ENCODE results near the gene NELL2. TPM values are rescaled to one million over a fixed set of nuclear protein-coding genes. Genes with fewer than 3 reads are reported as not detected.
"Not testable (repeated sequence)": the region's sequence is repeated elsewhere in the genome, so short reads cannot be mapped to it uniquely, and the experiment has no call there.

Gene NELL2
- 19.9 and 28.0 TPM in 2 replicates for total RNA-seq (2014; rRNA removed; shearing (Covaris generic))

DNA sequence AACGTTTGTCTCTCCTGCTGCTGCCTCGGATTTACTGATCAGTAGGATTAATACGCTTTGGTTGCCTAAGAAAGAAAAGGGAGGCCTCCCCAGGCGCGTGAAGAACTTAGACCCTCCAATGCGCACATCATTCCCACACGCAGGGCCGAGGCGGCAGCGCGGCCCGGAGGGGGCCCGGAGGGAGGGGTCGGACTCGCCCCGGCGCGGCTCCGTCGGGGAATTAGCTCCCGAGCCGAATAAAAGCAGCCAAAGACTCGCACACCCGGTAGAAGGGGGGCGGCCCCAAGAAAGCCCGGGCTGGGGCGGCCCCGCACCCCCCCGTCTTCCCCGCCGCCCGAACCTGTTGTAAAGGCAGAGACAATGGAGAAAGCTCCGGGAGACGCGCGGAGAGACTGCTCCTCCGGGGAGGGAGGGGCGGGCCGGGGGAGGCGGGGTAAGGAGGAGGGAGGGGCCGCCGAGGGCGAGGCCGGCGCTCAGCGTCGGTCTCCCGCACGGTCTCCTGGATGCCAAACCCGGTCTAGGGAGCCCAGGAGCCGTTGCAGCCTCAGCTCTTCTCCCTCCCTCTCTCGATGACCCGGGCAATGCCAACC lies at the start of gene NELL2:
Gene NELL2 (minus strand): TSS at position 362 of the 590 bp plus-strand sequence. CDS start 446 bp downstream, outside the sequence.
- DNase-seq (ENCODE audit: low read depth), result peak; percentile 82

DNA sequence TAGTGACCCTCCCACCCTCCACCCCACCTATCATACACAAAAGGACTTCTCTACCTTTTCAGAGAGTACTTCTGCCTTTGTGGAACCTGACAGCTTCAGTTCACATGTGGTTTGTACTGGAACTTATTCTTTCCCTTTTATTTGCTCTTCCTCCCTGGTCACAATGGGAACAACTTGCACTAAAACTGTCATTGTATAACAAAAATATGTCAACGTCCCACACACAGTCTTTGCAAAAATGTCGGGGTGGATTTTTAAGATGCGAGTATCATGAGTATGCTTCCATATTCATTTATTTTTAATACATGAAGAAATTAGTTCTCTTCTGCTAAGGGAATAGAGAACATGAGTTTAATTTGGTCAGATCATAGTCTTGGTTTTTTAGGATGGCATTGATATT lies 45.6 kb upstream of the NELL2 start:
- no peak for DNase-seq (ENCODE audit: low read depth)

DNA sequence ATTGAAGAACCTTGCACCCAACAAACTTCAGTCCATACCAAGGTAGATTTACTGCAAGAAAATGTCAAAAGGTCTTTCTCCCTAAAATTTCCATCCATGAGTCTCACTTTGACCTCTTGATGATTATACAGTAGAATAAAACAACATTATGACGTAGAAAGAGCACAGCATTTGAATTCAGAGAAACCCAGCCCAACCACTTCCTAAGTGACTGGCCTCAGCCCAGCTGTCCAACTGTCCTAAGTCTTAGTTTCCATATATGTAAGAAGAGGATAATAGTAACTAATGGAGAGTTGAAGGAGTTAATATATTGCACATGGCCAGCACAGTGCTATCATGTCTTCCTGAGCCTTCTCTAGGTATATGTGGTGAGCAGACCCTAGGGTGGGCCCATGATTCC lies 41.0 kb upstream of the NELL2 start:
- no peak for DNase-seq (ENCODE audit: low read depth)

DNA sequence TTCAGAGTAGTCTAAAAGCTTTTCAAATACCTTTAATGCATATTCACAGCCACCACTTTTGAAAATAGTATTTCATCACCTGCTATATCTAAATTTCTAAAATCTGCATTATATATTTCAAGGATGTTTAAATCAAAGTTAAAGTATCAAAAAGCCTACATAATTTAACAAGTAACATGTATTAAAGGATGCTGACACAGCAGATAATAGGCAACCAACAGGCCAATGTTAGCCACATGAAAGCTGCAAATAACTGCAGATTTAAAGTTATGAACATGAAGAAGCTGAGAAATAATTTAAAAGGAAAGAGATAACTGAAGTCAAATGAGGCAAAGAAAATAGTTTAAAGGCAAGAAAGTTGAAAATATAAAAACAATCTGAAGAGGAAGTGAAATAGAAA lies 39.8 kb upstream of the NELL2 start:
- no peak for DNase-seq (ENCODE audit: low read depth)

DNA sequence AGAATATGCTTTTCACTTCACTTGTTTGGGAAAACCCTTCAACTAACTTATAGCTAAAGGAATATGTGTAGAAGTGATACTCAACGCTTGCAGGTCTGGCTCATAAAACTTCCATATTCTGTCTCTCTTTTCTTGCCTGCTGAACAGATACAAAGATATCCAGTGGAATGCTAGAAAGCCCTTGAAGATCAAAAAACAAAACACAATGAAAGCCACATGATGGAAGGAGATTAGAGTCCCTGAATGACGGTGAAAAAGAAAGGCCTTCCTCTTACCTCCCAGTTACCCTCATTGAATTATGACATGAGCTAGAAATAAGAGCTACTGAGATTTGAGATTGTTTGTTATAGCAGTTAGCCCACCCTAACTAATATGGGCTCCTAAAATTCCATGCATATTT lies 28.2 kb upstream of the NELL2 start:
- no peak for DNase-seq (ENCODE audit: low read depth)

DNA sequence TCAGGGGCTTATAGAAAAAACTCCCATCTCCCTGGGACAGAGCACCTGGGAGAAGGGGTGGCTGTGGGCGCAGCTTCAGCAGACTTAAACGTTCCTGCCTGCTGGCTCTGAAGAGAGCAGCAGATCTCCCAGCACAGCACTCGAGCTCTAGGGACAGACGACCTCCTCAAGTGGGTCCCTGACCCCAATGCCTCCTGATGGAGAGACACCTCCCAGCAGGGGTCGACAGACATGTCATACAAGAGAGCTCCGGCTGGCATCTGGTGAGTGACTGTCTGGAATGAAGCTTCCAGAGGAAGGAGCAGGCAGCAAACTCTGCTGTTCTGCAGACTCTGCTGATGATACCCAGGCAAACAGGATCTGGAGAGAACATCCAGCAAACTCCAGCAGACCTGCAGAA lies 22.0 kb upstream of the NELL2 start:
- DNase-seq (ENCODE audit: low read depth), result not testable (repeated sequence)

DNA sequence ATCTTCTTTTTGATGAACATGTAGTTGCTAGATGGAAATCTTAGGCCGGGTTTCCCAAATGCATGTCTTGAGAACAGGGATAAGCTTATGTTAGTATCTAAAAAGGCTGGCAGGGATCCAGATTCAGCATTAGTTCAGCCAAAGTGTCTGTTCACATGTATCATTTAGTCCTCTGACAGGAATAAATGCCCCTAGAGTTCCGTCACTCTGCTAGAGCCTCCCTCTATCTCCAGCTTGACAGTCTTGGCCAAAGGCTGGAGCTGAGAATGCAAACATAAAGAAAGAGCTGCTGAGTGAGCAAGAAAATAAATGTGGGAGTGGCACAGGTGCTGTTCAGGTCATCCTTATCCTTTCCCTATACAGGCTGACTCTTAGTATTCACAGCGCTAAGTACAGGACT lies 13.8 kb upstream of the NELL2 start:
- no peak for DNase-seq (ENCODE audit: low read depth)

- DNase-seq (ENCODE audit: low read depth), result peak; percentile 23
Measured at GRCh38 chr12:44889162-44889561, 13.0 kb upstream of the NELL2 start.

GRCh38 chr12:44885902-44886301 lies 9.8 kb upstream of the NELL2 start:
- no peak for DNase-seq (ENCODE audit: low read depth)

DNA sequence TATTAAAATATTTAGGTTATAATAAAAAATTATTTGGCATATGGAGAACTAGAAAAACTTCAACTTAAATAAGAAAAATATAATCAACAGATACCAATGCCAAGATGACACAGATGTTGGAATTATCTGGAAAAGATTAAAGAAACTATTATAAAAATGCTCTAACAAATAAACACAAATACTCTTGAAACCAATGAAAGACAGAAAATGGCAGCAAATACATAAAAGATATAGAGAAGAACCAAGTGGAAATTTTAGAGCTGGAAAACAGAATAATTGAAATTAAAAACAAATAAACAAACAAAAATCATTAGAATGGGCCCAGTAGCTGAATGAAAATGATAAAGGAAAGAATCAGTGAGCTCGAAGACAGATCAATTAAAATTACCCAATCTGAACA lies 5.1 kb upstream of the NELL2 start:
- no peak for DNase-seq (ENCODE audit: low read depth)

- peak; percentile 58 for DNase-seq (ENCODE audit: low read depth)
Measured at GRCh38 chr12:44876544-44877410, 662 bp upstream of the NELL2 start.

GRCh38 chr12:44875417-44875953 lies 630 bp downstream of the NELL2 start:
- peak; percentile 30 for DNase-seq (ENCODE audit: low read depth)

DNA sequence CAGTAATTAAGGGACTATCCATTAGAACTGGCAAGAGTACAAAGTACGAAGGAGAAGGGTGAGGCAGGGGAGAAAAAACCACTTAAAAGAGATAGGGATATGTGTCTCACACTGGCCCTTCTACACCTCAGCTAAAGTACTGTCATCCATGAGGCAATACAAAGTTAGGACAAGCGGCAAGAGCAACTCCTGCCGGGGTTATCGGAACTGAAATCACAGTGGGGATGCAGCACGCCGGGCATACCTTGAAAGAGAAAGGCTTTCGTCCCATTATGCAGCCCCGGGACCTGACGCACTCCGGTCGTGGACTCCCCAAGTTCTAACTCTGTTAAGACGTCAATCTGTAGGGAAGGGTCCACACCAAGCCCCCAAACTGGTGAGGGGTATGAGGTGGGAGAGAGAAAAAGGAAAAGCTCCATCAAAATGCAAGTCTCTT lies 1.1 kb downstream of the NELL2 start:
- DNase-seq (ENCODE audit: low read depth), result peak; percentile 28

DNA sequence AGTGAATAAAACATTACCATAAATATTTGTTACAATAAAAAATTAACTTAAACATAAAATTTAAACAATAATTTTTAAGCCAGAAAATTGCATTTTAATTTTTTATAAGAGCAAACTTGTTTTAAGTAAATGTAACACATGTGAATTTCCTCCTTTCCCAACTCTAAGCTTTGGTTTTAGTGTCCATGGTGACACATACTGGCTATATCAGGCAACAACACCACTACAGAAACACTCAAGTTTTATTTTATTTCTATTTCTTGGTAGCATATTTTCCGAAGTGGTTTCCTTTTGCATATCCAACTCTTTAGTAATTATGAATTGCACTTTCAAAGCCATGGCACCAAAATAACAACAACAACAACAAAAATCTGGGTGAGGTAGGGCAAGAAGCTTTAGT lies 2.2 kb downstream of the NELL2 start:
- peak; percentile 6 for DNase-seq (ENCODE audit: low read depth)

DNA sequence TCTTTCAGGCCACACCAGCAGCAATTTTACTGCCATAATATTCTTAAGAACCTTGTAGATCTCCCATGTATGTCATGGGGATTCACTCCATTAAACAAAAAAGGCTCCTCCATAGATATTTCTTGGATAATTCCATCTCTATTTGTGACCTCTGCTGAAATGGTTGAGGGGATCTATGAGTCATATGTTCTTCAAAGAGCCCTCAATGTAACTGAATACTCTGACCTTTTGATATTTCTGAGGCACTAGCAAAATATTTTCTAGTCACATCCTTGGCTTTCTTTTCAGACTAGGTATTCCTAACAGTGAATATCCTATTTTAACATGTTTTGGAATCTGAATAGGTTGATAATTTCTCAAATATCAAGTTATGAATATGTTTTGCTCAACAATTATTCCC lies 6.6 kb downstream of the NELL2 start:
- DNase-seq (ENCODE audit: low read depth), result no peak

GRCh38 chr12:44863867-44864266 lies 12.2 kb downstream of the NELL2 start:
- DNase-seq (ENCODE audit: low read depth), result no peak

DNA sequence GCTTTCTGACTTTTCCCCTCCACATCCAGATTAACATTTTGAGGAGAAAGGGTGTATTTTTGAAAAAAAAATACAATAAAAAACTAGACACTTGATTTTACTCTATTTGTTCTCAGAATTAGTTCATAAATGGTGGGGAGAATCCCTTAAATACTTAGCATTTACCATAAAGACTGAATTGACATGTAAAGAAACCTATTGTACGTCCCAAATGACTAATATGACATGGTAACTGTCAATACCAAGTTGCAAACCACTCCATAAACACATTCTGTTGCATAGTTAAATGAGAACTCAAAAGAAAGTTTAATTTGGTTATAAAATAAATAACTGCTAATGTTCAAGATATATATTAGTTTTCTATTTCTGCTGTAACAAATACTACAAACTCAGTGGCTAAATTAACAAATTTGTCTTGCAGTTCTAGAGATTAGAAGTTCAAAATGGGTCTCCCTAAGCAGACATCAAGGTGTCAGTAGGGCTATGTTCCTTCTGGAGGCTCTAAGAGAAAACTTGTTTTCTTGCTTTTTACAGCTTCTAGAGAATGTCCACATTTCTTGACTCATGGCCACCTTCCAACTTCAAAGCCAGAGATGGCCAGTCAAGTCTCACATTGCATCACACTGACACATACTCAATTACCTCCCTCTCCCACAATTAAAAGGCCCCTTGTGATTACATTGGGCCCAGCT lies 16.0 kb downstream of the NELL2 start:
- DNase-seq (ENCODE audit: low read depth), result no peak

DNA sequence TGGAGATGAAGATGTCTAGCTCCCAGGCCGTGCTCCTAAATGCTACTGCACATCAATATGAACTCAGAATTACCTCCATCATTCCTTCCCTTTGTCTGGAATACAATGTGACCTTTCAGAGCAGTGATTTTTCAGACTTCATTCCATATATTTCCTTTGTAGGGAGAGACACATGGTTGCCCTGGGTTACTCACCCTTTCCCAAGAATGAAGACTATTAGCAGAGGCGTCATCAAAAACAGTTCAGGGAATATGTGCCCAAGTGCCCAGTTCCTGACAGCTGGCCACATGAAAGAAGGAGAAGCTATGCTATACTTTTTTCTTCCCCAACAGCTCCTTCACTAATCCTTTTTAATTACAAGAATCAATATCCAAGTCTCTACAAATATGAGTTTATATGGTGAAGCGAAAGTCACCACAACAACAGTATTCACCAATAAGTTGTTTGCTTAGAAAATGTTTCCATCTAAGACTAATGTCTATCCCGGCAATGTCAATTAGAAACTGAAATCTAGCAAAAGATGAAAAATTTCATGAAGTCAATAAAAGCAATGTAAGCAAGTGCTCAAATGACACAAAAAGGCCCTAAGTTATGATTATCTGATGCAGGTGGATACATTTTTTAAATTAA lies 17.8 kb downstream of the NELL2 start:
- no peak for DNase-seq (ENCODE audit: low read depth)

DNA sequence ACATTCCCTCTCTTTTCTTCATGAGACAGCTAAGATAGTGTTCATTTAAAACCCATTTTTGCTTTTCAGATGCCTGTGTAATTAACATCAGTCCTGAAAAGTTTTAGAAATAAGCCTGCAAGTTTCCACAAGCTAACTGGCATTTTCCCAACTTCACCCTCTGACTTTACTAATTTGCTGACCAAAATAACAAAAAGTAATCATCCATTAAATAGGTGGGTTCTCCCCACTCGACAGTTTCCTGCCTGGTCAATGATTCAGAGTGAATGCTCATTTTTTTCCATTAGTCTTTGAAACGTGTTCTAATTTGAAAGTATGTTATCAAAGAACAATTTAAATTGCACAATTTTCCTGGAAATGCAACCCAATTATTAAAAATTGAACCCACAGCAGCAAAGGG lies 23.6 kb downstream of the NELL2 start:
- peak; percentile 9 for DNase-seq (ENCODE audit: low read depth)

DNA sequence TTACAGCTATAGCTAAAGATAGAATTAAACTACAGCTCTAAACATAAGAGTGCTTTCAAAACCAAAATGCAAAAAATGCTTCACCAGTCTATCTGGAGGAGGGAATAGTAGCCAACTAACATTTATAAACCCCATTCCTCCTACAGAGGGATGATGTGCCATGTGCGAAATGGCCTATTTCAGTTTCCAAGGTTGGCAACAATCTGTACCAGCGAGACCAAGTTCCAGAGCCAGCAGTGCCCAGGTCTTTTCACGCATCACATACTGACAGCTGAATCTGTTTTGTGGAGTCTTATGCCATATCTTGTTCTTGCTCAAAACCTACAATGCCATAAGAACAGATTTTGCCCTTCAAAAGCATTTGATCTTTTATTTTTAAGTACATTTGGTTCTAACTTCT lies 24.5 kb downstream of the NELL2 start:
- DNase-seq (ENCODE audit: low read depth), result no peak

DNA sequence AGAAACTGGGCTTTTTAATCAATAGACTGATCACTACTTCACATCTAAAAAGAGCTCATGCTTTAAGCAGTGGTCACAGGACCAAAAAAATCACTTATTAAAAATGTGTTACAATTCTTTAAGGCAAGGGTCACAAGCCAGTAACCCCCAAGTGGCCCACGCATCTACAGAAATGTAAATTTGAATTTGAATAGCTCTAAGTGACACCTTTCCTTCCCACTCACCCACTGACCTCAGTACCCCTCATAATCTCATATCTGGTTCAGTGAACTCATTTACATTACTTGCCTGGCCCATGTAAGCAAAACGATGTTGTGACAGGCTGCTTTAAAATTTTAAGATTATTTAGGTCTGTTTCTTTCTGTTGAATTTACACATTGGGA lies 27.4 kb downstream of the NELL2 start:
- DNase-seq (ENCODE audit: low read depth), result no peak
